ENCODE data around the gene ABLIM1.
A peak's percentile ranks its signal among the peaks of the same experiment; 100 is the strongest.
"Not testable (repeated sequence)": the region's sequence is repeated elsewhere in the genome, so short reads cannot be mapped to it uniquely, and the experiment has no call there.

ABLIM1 gene

DNA sequence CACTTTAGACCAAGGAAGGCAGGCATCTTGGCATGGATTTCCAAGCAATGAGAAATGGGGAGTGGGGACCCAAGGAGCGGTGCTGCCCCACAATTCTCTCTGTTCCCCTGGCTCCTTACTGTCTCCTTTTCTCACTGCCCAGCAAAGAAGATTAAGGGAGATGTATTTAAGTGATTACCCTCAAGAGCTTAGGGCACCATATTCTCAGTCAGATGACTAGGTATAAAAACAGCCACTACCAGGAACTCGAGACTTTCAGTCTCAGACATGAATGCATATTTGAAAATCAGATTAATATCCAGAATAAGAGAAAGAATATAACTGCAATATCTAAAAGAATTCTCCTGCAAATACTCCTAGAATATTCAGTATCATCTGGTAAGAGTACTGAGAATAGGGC lies at the start of gene ABLIM1:
Gene ABLIM1 (minus strand): TSS at position 101 of the 400 bp plus-strand sequence. CDS start 75 bp downstream, at position 26.
- no peak for ATAC-seq

DNA sequence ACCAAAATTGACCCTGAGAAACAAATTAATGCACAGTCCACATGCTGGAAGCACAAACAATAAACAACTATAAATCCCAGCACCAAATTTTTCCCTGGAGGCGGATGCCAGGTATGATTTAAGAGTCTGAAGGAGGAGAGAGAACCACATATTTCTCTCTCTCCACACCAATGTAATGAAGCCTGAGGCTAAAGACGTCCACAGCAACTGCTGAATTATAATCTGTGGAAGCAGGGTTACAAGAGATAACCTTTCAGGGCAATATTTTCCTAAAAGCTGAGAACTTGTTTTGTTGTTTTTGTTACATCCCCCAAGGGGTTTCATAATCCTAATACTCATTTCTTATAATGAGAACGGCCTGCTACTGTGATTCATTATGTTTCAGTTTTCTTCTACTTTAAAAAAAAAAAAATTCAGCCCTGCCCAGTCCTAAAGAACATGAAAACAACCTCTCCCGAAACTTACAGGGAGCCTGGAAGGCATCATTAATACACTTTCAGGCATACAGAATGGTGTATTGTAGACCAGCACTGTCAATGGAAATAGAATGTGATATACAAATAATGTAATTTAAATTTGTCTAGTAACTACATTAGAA lies 48.5 kb upstream of the ABLIM1 start:
- no peak for ATAC-seq

DNA sequence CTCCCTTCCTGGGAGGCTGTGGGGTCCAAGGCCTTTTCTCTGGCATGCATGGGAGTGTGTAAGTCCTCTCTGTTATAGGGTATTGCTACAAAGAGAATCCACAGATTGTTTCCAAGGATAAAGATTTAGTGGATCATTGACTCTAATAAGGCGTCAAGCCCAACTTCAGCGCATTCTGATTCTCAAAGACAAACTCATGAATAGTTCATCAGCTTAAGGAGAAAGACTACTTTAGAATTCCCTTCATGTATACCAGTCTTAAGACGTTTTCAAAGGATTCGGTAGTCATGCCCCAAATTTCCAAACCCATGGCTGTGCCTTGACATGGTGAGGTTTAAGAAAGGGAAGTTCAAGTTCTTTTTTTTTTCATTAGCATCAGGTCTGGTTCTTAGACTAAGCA lies 46.6 kb upstream of the ABLIM1 start:
- no peak for ATAC-seq

DNA sequence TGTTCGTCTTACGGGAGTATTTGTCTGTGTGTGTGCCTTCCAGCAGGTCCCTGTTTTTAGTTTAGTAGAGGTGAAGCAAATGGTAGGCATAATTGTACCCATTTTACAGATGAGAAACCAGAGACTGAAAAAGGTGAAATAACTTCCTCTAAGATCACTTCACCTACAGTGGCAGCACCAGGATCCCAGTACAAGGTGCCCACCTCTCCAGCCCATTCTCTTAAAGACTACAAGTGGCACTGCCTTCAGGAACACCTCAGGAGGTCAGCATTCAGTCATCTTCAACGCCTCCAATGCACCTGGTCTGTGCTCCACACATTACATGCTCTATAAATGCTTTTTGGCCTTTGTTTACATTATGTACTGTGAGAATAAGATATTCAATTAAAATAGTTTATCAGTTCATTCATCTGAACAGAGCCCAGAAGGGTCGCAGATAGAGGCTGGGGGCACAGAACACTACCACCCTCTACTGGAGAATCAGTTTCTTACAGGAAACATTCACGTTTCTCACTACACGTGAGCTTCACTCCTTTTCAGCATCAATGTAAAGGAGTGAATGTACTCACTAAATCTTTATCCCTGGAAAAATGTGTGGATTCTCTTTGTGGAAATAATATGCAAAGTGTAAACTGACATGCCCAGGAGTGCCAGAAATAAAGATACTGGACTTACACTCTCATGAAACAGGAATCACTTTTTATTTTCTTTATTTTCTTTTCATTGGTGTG lies 45.5 kb upstream of the ABLIM1 start:
- peak in 1 of 2 donors; percentile 10 for ATAC-seq

DNA sequence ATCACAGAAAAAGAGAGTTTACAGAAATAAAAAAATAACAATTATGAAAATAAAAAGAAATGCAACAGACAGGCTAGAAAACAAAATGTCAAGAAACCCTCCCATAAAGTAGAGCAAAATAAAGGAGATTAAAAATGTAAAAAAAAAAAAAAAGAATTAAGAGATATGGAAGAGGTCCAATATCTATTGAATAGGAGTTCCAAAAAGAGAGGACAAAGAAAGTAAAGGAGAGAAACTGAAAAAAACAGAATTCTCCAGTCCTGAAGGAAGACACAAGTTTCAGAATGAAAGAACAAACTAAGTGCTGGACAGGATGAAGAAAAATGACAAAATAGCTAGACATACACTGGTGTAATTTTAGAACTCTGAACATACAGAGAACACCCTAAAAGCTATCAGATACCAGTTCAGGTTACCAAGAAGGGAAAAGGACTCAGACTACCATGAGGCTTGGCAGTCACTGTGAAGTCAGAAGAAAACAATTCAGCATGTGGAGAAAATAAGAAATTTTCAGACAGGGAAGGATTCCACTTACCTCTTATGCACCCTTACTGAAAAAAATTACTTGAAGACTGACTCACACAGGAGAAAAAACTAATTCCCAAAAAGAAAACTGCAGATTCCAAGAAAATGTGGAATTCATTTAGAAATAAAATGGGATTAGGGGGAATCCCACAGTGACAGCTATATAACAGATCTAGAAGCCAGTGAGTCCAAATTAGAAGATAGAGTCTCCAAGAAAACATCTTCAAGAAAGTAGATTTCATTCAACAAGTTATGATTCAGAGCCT lies 40.4 kb upstream of the ABLIM1 start:
- no peak for ATAC-seq

DNA sequence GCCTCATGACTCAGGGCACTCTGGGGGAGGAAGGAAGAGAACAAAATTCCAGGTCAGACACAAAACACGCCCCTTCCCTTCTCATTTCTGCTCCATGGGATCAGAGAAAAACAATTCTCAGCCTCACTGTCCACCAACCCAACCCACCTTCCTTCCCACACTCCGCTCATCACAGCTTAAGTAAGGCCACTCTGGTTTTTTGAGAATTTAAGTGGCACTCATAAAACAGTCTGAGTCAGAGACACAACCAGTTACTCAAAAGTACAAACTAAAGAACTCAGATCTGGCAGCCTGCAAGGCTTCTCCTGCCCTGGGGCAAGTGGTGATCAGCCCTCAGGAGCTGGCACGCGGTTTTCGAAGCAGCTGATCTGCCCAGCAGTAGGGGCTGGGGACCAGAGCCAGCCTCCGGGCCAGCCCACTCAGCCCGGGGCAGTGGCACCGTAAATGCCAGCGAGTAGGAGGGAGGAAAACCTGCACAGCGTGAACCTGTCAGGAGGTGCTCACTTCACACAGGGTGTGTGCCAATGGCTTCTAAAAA lies 39.1 kb upstream of the ABLIM1 start:
- no peak for ATAC-seq

DNA sequence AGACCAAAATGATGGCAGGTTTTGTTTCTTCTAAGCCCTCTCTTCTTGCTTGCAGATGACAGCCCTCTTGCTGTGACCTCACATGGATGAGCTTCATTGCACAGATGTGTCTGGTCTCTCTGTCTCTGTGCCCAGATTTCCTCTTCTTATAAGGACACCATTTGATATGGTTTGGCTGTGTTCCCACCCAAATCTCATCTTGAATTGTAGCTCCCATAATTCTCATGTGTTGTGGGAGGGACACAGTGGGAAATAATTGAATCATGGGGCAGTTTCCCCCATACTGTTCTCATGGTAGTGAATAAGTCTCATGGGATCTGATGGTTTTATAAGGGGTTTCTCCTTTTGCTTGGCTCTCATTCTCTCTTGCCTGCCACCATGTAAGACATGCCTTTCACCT lies 38.2 kb upstream of the ABLIM1 start:
- not testable (repeated sequence) for ATAC-seq

DNA sequence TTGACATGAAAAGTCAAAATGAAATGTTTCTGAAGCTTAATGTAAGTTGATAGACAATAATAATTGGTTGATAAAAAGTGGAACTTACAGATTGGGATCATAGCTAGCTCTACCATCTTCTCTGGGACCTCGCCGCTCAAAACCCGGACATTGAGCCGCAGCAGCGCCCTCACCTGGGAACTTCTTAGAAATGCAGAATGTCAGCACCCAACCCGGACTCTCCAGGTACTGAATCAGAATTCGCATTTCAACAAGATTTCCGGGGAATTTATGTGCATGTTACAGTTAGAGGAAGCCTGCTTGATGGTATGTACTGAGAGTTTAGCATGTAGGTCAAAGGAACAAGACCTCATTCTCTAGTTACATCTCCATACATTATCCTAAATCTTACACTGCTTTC lies 36.7 kb upstream of the ABLIM1 start:
- ATAC-seq: no peak

DNA sequence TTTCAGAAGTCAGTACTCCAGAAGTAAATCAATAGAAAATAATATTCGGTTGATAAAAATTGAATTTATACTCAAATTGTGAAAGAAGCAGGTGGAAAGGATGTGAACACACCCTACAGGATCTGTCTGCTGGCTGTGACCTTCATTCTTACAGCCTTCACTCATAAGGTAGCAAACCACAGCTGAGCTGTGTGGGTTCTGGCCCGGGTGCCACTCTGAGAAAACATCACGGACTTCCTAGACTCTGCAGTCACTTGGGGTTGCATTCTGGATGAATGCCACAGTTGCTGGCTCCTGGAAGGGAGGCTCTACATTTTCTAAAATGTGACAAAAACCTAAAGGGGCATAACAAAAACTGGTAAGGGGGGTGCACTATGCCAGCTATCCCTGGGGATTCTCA lies 36.0 kb upstream of the ABLIM1 start:
- no peak for ATAC-seq

DNA sequence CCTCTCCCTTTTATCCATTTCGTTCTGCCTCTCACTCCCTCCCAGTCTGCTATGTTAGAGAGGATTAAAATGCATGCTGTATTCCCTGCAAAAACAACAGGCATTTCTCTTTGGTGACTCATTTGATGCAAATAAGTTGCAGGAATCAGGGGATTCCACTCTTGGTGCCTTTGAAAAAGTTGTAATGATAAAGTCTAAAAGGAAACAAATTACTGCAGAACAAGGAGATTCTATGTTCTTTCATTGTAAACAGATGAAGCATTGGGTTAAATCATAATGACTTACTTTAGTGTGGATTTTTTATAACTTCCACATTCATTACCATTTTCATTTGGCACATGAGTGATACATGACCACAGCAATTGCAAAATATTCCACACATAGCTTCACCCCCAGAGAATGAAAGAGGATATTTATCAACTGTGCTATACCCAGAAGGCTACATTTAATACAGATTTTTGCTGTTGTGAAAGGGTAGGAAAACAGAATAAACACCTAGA lies 33.4 kb upstream of the ABLIM1 start:
- no peak for ATAC-seq

DNA sequence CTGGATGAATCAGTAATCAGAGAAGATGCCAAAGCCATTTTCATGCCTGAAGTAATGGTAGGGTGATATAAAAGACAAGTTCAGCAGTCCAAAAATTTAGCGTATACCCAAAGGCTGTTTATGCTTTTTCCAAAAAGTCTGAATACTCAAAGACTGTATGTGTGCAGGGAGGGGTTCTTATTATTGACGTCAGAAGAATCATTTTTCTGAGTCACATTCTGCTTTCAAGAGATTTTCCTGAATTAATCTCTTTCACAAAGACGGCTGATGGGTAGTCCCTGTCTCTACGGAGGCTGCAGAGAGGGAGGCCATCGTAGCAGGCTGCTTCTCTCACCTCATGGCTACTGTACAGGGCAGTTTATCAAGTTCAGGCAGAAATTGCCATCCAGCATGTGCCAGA lies 30.7 kb upstream of the ABLIM1 start:
- no peak for ATAC-seq

DNA sequence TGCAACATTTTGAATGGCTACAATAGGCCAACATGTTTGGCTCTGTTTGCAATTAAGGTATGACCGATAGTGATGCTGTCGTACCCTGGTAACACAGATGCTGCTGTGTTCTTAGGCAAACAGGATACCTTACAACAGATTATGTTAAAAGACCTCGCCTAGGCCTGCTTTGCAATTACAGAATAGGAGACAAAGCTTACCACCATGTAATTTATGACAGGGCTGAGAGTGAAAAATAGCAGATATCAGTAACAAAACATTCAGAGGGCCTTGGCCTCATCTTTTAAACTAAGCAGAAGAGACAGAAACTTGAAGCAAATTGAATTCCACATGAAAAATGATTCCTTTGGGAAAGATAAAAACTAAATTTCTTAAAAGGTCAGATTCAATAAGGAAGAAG lies 29.4 kb upstream of the ABLIM1 start:
- no peak for ATAC-seq

DNA sequence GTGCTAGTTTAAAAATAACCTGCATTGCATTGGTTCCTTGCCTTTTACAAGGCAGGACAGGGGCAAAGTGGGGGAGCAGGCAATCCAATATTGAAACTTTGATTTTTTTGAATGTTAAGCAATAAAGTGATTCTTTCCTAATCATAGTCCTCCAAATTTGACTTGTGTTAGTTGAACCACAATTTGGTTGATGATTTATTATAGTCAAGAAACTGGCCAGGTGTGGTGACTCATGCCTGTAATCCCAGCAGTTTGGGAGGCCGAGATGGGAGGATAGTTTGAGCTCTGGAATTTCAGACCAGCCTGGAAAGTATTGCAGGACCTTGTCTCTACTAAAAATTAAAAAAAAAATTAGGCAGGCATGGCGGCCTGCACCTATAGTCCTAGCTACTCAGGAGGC lies 27.9 kb upstream of the ABLIM1 start:
- ATAC-seq: no peak

DNA sequence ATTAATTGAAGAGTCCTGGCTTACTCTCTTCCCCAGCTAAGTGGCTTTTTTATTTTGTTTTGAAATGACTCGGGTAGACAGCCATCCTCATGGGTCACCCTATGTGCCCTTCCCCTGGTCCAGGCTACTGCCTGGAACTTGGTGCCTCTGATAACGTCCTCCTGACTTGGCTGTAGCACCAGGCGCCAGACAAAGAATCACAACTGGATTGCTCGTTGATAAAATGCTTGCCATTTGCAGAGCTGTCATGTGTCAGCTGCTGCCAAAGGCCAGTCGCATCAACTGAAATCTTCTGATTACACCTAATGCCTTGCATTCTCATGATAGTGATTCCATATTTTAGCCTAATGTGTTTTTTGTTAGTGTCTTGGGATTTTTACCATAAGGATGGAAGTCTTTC lies 27.4 kb upstream of the ABLIM1 start:
- no peak for ATAC-seq

DNA sequence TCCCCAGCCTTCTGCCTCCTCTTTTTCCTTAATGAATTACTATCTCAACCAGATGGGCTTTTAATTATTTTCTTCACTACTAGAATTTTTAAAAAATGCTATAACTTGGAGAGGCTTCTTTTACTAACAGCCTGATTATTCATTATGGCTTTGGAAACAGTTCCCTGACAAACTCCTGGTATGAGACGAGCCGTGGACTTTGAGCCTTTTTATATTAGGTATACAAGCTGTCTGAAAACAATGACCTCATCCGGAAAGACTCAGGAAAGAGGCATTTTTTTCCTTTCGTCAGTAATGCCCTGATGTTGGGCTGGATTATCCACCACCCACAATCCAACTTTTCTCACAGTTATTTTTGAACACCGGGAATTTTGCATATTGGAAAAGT lies 26.7 kb upstream of the ABLIM1 start:
- no peak for ATAC-seq

DNA sequence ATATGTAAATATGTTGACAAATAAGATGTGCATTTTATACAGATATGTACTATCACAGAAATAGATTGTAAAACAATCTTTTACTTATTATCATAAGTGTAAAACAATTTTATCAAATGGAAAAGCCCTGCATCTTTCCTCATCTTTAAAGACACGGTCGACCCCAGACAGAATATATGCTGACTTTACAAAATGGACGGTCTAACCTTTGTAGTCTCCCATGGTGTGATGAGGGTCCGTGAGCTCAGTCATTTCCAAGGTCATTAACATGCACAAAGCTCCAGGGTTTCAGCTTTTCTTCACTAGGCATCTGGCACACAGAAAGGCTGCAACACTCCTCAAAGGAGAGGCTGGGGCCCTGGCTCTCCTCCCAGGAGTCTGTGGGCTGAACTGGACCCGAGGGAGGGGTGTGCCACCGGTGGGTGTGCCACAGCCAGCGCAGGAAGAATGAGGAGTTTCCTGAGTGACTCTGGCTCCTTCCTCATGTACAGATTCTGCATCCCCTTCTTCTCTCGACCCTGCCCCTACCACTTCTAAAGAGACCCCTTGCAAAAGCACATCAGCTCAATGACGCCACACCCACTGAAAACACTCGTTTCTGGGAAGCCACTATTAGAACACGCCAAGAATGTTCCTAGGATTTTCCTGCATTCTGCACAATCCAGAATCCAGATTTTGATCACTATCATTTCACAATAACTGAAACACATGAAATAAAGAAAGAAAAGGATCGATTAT lies 26.2 kb upstream of the ABLIM1 start:
- ATAC-seq: no peak

DNA sequence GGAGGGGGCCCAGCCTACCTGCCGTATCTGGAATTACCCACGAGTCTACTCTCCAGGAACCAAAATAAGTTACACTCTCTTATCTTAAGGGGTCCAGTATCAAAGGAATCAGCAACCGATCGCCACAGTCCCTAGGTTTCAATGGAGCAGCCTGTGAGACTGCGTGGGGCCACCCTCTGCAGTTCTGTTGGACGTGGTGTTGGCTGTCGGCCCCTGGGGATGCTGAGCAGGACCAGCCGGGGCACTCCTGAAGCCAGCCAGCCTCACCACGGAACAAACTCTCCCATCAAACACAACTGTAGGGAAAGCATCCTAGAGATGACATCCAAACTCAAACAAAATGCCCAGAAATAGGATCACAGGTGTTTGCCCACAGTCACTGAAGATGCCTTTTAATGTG lies 25.5 kb upstream of the ABLIM1 start:
- ATAC-seq: no peak

DNA sequence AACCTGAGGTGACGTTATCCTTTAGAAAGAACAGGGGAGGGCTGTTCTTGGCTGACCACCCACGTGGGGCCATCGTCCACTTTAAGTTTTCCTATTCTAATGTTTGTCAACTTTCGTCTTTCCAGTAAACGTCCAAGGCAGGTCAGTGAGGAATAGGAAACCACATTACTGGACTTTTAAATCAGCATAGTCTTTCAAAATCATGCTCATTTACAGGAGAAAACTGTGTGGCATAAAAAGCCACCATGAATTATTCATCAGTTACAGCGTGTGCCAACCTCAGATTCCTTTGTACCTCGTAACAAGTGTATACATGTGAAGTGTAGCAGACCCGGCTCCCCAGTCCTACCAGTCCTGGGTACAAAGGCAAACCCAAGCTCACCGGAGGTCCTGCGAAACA lies 25.1 kb upstream of the ABLIM1 start:
- no peak for ATAC-seq

DNA sequence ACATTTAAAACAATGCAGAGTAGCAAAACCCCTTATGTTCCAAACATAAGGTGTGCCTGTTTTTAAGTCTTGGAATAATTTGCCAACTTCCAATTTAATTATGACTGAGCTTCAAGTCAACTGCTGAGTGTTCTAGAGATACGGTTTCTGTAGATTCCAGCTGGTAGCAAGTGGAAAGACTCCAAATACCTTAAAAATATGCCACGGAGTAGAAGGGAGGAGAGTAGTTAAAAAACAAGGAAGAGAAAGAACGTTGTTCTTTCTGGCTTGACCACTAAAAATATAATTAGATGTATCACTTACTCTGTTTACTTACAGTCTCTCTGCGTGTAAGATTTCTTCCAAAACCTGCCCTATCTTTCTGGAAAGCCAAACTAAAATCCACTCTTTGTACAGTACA lies 24.5 kb upstream of the ABLIM1 start:
- ATAC-seq: no peak

DNA sequence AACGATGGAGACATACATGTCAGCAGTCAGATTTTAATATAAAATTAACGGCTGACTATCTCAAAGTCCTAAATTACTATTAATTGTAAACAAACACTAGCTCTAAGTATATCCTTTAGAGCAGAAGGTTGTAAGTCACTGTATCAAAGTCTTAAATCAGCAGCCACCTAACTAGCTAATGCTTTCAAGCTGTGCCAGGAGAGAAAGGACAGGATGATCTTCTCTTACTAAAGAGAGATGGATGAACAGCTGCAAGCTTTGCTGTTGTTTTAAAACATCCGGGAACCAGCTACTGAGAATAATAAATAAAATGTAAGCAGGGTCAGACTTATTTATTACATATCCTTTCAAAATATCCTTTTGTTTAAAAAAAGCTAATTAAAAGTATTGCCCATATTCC lies 24.0 kb upstream of the ABLIM1 start:
- no peak for ATAC-seq

DNA sequence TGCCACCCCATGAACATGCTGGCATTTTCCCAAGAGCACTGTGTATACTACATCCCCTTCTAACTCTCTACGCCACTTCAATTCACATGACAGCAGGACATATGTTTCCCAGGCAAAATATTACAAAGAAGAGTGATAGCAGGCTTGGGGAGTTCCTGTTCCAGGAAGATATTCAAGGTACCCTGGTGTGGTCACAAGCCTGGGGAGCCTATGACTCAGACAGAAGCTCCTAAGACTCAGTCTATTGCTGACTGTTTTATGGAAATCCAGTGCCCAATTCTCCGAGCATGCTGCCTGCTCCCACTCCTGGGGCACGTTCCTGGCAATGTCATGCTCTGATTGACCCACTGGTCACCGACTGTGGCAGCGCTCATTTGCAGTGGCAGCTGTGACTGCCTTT lies 23.5 kb upstream of the ABLIM1 start:
- no peak for ATAC-seq

DNA sequence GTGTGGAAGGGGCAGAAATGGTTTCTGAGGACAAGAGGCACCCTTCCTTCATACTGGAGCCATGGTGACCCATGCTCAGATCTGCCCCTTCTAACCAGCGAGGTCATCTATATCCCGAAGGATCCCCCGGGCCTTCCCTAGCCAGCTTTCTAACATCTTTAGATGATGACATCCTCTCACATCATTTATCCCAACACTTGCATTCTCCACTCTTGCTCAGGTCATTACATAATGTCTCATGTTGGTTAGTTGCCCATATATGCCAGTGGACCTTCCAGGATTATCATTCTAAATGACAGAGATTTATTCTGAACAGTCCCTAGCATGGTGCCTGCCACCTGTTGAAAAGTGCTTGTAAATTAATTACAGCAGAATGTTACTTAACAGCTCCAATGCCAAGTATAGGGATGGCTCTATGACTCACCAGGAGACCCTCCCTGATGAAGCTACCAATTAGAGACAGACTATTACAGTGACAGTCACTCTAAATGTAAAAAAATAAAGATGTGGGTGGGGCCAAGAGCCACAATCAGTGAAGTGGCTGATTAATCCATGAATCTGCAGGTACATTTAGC lies 22.6 kb upstream of the ABLIM1 start:
- no peak for ATAC-seq

DNA sequence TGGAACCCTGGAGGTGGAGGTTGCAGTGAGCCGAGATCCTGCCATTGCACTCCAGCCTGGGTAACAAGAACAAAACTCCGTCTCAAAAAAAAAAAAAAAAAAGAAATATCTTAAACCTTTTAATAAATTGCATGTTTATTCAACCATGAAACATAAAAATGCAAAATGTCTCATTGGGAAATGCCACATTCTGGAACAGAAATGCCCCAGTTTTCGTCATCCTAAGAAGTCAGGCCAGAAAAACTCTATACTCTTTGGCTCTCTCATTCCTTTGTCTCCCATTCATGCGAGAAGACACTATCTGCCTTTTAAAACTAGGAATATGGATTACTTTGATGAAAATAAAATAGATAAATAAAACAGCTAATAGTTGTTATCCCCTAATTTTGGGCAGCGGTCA lies 21.5 kb upstream of the ABLIM1 start:
- no peak for ATAC-seq
